HT-29 (cell line): ENCODE results near the gene EP400. TPM values are rescaled to one million over a fixed set of nuclear protein-coding genes. Genes with fewer than 3 reads are reported as not detected.

Experiments used
- DNase-seq: peaks from one replicate; pipeline ENCODE4 v3.0.0-alpha.2; 2015; ENCODE audit warnings: low spot score
- small RNA-seq: library from RNA; depleted of rRNA; stranded (forward); fragments of <200 nt; gene quantifications from one replicate; pipeline ENCODE3, GENCODE V24; 2014
- total RNA-seq: library from RNA; depleted of rRNA; stranded (reverse); fragments of >200 nt; shearing (Covaris generic); gene quantifications from 2 replicates; pipeline ENCODE4 v1.2.3, GENCODE V29; 2014; rRNA removed

The EP400 gene
- total RNA-seq, 1 experiment from 2014 or later: 12.2 TPM

DNA sequence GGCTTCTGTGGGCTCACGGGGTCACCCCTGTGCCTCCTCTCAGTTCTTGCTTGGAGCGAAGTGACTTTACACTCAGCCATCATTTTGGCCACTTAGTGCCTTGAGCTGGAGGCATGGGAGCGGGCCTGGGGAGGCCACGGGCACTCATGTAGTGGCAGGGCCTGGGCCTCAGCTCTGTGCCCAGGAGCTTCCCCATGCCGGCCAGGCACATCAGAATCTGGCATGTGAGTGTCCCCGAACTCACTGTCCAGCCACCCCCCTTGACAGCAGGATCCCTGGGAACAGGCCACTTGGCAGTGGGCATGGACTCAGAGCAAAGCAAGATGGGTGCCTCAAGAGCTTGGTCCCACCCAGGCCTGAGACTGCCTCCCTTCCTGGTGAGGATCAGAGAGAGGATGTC is 164.9 kb downstream of the EP400 start:
- DNase-seq: no peak

- DNase-seq: no peak
Measured at GRCh38 chr12:132115500-132115899, 165.8 kb downstream of the EP400 start.

DNA sequence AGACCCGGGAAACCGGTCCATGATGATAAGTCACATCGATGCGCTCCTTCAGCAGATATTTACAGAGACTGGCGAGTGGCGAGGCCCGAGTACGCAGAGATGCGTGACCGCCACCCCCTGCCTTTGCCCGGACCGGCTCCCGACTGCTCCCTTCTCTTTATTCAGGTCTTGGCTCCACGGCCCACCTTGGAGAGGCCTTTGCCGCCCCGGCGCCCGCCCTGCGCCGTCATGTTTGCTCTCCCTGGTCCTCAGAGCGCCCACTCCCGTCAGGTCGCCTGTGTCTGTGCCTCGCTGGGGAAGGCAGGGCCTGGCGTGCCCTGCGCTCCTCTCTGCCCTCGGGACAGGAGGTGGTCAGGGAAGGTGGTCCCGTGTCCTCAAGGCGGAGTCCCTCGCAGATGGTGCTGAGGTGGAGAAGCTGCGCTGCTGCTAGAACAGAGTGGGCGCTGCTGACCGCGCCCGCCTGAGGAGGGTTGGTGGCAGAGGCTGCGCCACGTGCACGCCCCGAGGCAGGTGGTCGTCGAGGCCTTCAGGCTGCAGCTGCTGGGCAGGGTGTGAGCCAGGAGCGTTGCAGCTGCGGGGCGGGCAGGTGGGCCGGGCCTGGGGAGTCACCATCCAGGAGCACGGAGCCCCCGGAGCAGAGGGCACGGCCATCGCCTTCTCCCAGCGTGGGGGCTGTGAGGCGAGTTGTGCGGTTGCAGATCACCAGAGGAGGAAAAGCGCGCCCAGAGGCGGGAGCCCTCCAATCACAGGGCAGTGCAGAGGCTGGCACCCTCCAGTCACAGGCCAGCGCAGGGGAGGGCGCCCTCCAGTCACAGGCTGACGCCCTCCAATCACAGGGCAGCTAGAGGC is 167.2 kb downstream of the EP400 start:
- no peak for DNase-seq

DNA sequence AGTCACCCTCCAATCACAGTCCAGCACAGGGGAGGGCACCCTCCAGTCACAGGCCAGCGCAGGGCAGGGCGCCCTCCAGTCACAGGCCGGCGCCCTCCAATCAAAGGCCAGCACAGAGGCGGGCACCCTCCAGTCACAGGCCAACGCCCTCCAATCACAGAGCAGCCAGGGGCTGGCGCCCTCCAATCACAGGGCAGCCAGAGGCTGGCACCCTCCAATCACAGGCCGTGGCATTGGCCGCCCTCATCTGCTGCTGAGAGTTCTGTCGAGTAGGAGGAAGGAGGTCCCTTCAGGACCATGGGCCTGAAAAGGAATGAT is 167.8 kb downstream of the EP400 start:
- DNase-seq: no peak

DNA sequence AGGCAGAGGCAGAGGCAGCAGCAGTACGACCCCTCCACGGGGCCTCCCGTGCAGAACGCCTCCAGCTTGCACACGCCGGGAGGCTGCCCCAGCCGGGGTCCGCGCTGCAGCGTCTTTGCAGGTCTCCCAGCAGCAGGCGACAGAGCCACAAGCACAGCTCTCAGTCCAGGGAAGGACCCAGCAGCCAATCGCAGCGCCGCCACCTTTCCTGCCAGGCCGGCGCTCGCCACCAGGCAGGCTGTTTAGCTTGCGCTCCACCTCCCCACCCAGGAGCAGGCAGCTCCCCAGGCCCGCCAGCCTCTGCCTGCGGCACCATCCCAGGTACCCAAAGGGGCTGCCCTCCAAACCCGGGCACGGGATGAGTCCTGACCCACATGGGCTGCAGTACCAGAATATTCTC is 169.1 kb downstream of the EP400 start:
- DNase-seq: no peak

- no peak for DNase-seq
Measured at GRCh38 chr12:132121283-132121682, 171.5 kb downstream of the EP400 start.

- DNase-seq: no peak
Measured at GRCh38 chr12:132123970-132124765, 174.4 kb downstream of the EP400 start.

DNA sequence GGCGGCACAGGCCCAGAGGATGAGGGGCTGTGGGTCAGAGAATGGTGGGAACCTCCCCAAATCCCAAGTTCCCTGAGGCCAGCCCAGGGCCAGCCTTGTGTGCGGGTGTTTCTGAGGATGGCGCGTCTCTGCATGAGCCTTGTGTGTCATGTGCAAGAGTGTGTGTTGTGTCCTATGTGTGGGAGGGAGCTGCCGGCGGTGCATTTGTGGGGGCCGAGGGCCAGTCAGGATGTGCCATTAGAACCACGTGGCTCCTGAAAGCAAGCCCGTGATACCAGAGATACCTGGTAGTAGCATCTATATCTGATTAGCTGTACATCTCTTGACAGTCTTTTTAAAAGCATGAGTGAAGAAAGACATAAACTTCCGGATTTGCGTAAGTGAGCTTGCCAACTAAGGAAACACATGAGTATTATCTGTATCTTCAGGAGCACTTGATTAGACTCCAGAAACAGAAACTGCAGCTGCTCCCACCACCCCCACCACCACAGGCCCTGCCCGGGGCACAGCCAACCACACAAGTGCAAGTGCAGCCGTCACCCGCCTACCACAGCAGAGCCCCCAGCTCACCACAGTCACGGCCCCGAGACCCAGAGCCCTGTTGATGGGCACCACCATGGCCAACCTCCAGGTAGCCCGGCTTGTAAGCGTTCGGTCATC is 175.2 kb downstream of the EP400 start:
- no peak for DNase-seq

GRCh38 chr12:132125736-132126135 is 176.0 kb downstream of the EP400 start:
- no peak for DNase-seq

DNA sequence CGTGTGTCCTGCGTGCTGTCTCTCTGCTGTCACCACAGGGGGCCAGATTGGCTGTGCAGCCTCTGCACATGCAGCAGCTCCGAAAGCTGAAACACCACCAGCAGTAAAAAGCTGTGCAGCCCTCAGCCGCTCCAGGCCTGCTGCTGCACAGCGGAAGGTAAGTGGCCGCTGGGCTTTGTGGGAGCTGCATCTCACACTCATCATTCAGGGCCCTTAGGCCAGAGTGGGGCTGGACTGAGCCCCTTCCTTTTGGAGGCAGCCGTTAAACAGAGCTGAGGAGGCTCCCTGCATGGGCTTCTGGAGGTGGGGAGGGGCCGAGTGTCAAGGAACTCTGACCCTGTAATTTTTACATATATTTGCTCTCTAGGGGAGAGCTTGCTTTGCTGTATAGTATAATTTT is 177.3 kb downstream of the EP400 start:
- DNase-seq: no peak

GRCh38 chr12:132129007-132129406 is 179.3 kb downstream of the EP400 start:
- DNase-seq: no peak

GRCh38 chr12:132130690-132131089 is 180.9 kb downstream of the EP400 start:
- no peak for DNase-seq

Small RNA genes within 50 kb of the gene (small RNA-seq; reads per million reads assigned to genes)
- gene AC131009.3 (not detected), gene AC137590.2 (not detected), gene SNORA49 (8.5 reads per million, percentile 87 among the genes with 10 or more reads in this experiment)

Other genes with a start within 250 kb of the EP400 start
- 37.4 TPM in 2 replicates for gene SFSWAP, start 238.9 kb upstream of the EP400 start, total RNA-seq
- gene MMP17, start 121.5 kb upstream of the EP400 start, total RNA-seq: not detected in 2 replicates
- gene ULK1, start 55.3 kb upstream of the EP400 start, total RNA-seq: 4.9 and 9.6 TPM in 2 replicates
- gene PUS1, start 20.7 kb upstream of the EP400 start, total RNA-seq: 70.5 and 73.8 TPM in 2 replicates
- gene DDX51, start 194.4 kb downstream of the EP400 start, total RNA-seq: 21.4 and 35.3 TPM in 2 replicates
- gene NOC4L, start 194.5 kb downstream of the EP400 start, total RNA-seq: 45.8 and 47.0 TPM in 2 replicates